Activated CD4-positive, alpha-beta memory T cell treated with anti-CD3 and anti-CD28 coated beads, Interleukin-2, amount 10 ng/mL, durations not matched to agents 7 days and 5 days (primary cell): ENCODE data around the gene TMEM109. TPM values are rescaled to one million over a fixed set of nuclear protein-coding genes. Genes with fewer than 3 reads are reported as not detected.

Source experiments
- CTCF ChIA-PET: fragments of 350-600 bp; sonication (Branson Sonifier 250); formaldehyde crosslinking; loops from one replicate; lab custom pipeline; 2021; ENCODE audit warnings: antibody characterized with exemption, inconsistent platforms; lab: Charles Lee
- POLR2A ChIA-PET: fragments of 350-600 bp; sonication (Branson Sonifier 250); formaldehyde crosslinking; loops from one replicate; lab custom pipeline; 2021; ENCODE audit warnings: antibody characterized with exemption; lab: Charles Lee
- DNase-seq: peaks from one replicate; pipeline ENCODE4 v3.0.0-alpha.2; 2020
- H3K27ac Mint-ChIP-seq: one replicate; pipeline ENCODE4 v1.8.0; 2021; ENCODE audit warnings: mild to moderate bottlenecking, mixed read lengths
- H3K27me3 Mint-ChIP-seq: one replicate; pipeline ENCODE4 v1.8.0; 2021; ENCODE audit warnings: mixed read lengths
- H3K36me3 Mint-ChIP-seq: one replicate; pipeline ENCODE4 v1.8.0; 2021; ENCODE audit warnings: low read depth, mixed read lengths
- H3K4me1 Mint-ChIP-seq: one replicate; pipeline ENCODE4 v1.8.0; 2021; ENCODE audit warnings: mixed read lengths
- H3K4me3 Mint-ChIP-seq: one replicate; pipeline ENCODE4 v1.8.0; 2021; ENCODE audit warnings: mild to moderate bottlenecking, mixed read lengths
- H3K9me3 Mint-ChIP-seq: one replicate; pipeline ENCODE4 v1.8.0; 2021; ENCODE audit warnings: mixed read lengths
- total RNA-seq, 2 experiments: library from RNA; stranded (reverse); gene quantifications; one replicate each; pipeline ENCODE4 v1.2.3, GENCODE V29; 2021

Gene TMEM109
- total RNA-seq, 2 experiments from 2014 or later, result 101 to 110 TPM

- no peaks in the 10 kb centered on the region for H3K9me3 Mint-ChIP-seq
- peaks cover 33% of the 10 kb centered on the region for H3K27me3 Mint-ChIP-seq
- DNase-seq, result no peak
- POLR2A ChIA-PET, result no interaction called here
- peaks cover 17% of the 10 kb centered on the region for H3K4me1 Mint-ChIP-seq
- H3K4me3 Mint-ChIP-seq, result no peak overlapping the region
- CTCF ChIA-PET, result interaction anchor here (0.7 to 2.7 kb wide), 4 partner anchors 14 to 124 kb away, joined by 3 to 12 read pairs (median 5); partner anchors contain the start of gene CD6
- no peaks in the 10 kb centered on the region for H3K36me3 Mint-ChIP-seq
- H3K27ac Mint-ChIP-seq, result no peak overlapping the region
These were observed 40.5 kb downstream of the TMEM109 start for GRCh38 chr11:60954421-60954820.

GRCh38 chr11:60955571-60955970 is 41.6 kb downstream of the TMEM109 start:
- CTCF ChIA-PET, result interaction anchor here (2.7 kb wide), 1 partner anchor 15 kb away, joined by 12 read pairs; the partner anchor contains the start of gene CD6

GRCh38 chr11:60957188-60957587 is 43.2 kb downstream of the TMEM109 start:
- POLR2A ChIA-PET, result no interaction called here
- no peak for DNase-seq
- Mint-ChIP-seq H3K4me1 (peaks cover 8% of the 10 kb centered on the region), H3K4me3 (no peak overlapping the region), H3K27ac (no peak overlapping the region), H3K9me3 (no peaks in the 10 kb centered on the region), H3K27me3 (peaks cover 37% of the 10 kb centered on the region), H3K36me3 (no peaks in the 10 kb centered on the region)
- CTCF ChIA-PET, result interaction anchor here (1.2 kb wide), 1 partner anchor 12 kb away, joined by 3 read pairs; no protein-coding TSS in a partner anchor

More at GRCh38 chr11:60955571-60955970, 41.6 kb downstream of the TMEM109 start:
- POLR2A ChIA-PET, result no interaction called here
- DNase-seq, result no peak
- H3K9me3 Mint-ChIP-seq, result no peaks in the 10 kb centered on the region
- peaks cover 32% of the 10 kb centered on the region for H3K27me3 Mint-ChIP-seq
- peaks cover 15% of the 10 kb centered on the region for H3K4me1 Mint-ChIP-seq
- no peaks in the 10 kb centered on the region for H3K36me3 Mint-ChIP-seq
- H3K27ac Mint-ChIP-seq, result no peak overlapping the region
- no peak overlapping the region for H3K4me3 Mint-ChIP-seq

GRCh38 chr11:60959431-60959830 is 45.5 kb downstream of the TMEM109 start:
- H3K36me3 Mint-ChIP-seq, result no peaks in the 10 kb centered on the region
- ChIA-PET CTCF (no interaction called here), POLR2A (no interaction called here)
- no peak for DNase-seq
- no peaks in the 10 kb centered on the region for H3K4me1 Mint-ChIP-seq
- no peak overlapping the region for H3K27ac Mint-ChIP-seq
- H3K4me3 Mint-ChIP-seq, result no peak overlapping the region
- peaks cover 26% of the 10 kb centered on the region for H3K27me3 Mint-ChIP-seq
- no peaks in the 10 kb centered on the region for H3K9me3 Mint-ChIP-seq

- Mint-ChIP-seq H3K4me3 (no peak overlapping the region), H3K27ac (no peak overlapping the region), H3K9me3 (no peaks in the 10 kb centered on the region), H3K36me3 (no peaks in the 10 kb centered on the region), H3K27me3 (peaks cover 26% of the 10 kb centered on the region), H3K4me1 (no peaks in the 10 kb centered on the region)
- ChIA-PET CTCF (interaction anchor here (1.0 kb wide), 1 partner anchor 10 kb away, joined by 3 read pairs; no protein-coding TSS in a partner anchor), POLR2A (interaction anchor here (1.6 kb wide), 1 partner anchor 11 kb away, joined by 3 read pairs; the partner anchor contains the start of gene CD6)
- DNase-seq, result no peak
These were observed 46.4 kb downstream of the TMEM109 start for GRCh38 chr11:60960405-60960804.

GRCh38 chr11:60964801-60965200 is 50.8 kb downstream of the TMEM109 start:
- no peak overlapping the region for H3K4me3 Mint-ChIP-seq
- peaks cover 32% of the 10 kb centered on the region for H3K27me3 Mint-ChIP-seq
- peaks cover 5% of the 10 kb centered on the region for H3K36me3 Mint-ChIP-seq
- H3K4me1 Mint-ChIP-seq, result no peaks in the 10 kb centered on the region
- POLR2A ChIA-PET, result interaction anchor here (1.1 kb wide), 1 partner anchor 25 kb away, joined by 3 read pairs; no protein-coding TSS in a partner anchor
- H3K9me3 Mint-ChIP-seq, result peaks cover 6% of the 10 kb centered on the region
- CTCF ChIA-PET, result interaction anchor here (1.1 kb wide), 1 partner anchor 65 kb away, joined by 4 read pairs; no protein-coding TSS in a partner anchor
- H3K27ac Mint-ChIP-seq, result no peak overlapping the region
- DNase-seq, result no peak

GRCh38 chr11:60966890-60967289 is 52.9 kb downstream of the TMEM109 start:
- no peak overlapping the region for H3K4me3 Mint-ChIP-seq
- ChIA-PET CTCF (interaction anchor here (1.6 kb wide), 1 partner anchor 221 kb away, joined by 5 read pairs; no protein-coding TSS in a partner anchor), POLR2A (interaction anchor here (1.9 kb wide), 1 partner anchor 151 kb away, joined by 4 read pairs; no protein-coding TSS in a partner anchor)
- H3K27me3 Mint-ChIP-seq, result peaks cover 18% of the 10 kb centered on the region
- DNase-seq, result no peak
- H3K27ac Mint-ChIP-seq, result no peak overlapping the region
- peaks cover 6% of the 10 kb centered on the region for H3K9me3 Mint-ChIP-seq
- H3K4me1 Mint-ChIP-seq, result peaks cover 16% of the 10 kb centered on the region
- H3K36me3 Mint-ChIP-seq, result peaks cover 5% of the 10 kb centered on the region

- Mint-ChIP-seq H3K36me3 (peaks cover 14% of the 10 kb centered on the region), H3K27ac (no peak overlapping the region), H3K4me3 (no peak overlapping the region), H3K4me1 (peaks cover 16% of the 10 kb centered on the region), H3K9me3 (peaks cover 6% of the 10 kb centered on the region), H3K27me3 (peaks cover 12% of the 10 kb centered on the region)
- CTCF ChIA-PET, result interaction anchor here (0.9 to 4.2 kb wide), 3 partner anchors 60 to 219 kb away, joined by 3 to 40 read pairs (median 3); no protein-coding TSS in a partner anchor
- POLR2A ChIA-PET, result interaction anchor here (1.9 kb wide), 1 partner anchor 150 kb away, joined by 4 read pairs; no protein-coding TSS in a partner anchor
- DNase-seq, result no peak
These were observed 54.3 kb downstream of the TMEM109 start for GRCh38 chr11:60968223-60968622.

- Mint-ChIP-seq H3K4me1 (peaks cover 26% of the 10 kb centered on the region), H3K36me3 (peaks cover 34% of the 10 kb centered on the region), H3K9me3 (peaks cover 6% of the 10 kb centered on the region), H3K27ac (peak overlapping the region; percentile 50), H3K27me3 (peaks cover 12% of the 10 kb centered on the region), H3K4me3 (peak overlapping the region; percentile 88)
- ChIA-PET POLR2A (interaction anchor here (1.2 to 2.5 kb wide), 6 partner anchors 53 to 121 kb away, joined by 3 to 16 read pairs (median 6); no protein-coding TSS in a partner anchor), CTCF (interaction anchor here (0.6 to 4.2 kb wide), 28 partner anchors 8 to 217 kb away, joined by 3 to 40 read pairs (median 4); partner anchors contain the start of gene CD5)
- peak; percentile 85 for DNase-seq
These were observed 56.4 kb downstream of the TMEM109 start for GRCh38 chr11:60970369-60970774.

GRCh38 chr11:60970890-60971289 is 56.9 kb downstream of the TMEM109 start:
- ChIA-PET CTCF (interaction anchor here (0.8 to 4.2 kb wide), 18 partner anchors 14 to 216 kb away, joined by 3 to 40 read pairs (median 4); partner anchors contain the start of gene CD5), POLR2A (interaction anchor here (0.6 to 2.5 kb wide), 15 partner anchors 10 to 324 kb away, joined by 3 to 16 read pairs (median 3); partner anchors contain the start of genes TMEM132A and VWCE)
- peaks cover 6% of the 10 kb centered on the region for H3K9me3 Mint-ChIP-seq
- H3K4me3 Mint-ChIP-seq, result peak overlapping the region; percentile 88
- no peak for DNase-seq
- peaks cover 36% of the 10 kb centered on the region for H3K36me3 Mint-ChIP-seq
- peaks cover 28% of the 10 kb centered on the region for H3K4me1 Mint-ChIP-seq
- H3K27me3 Mint-ChIP-seq, result peaks cover 11% of the 10 kb centered on the region
- H3K27ac Mint-ChIP-seq, result peak overlapping the region; percentile 94

- ChIA-PET POLR2A (interaction anchor here (0.6 to 2.5 kb wide), 15 partner anchors 10 to 323 kb away, joined by 3 to 16 read pairs (median 3); partner anchors contain the start of genes TMEM132A and VWCE), CTCF (interaction anchor here (0.6 to 4.2 kb wide), 12 partner anchors 13 to 216 kb away, joined by 3 to 40 read pairs (median 4); no protein-coding TSS in a partner anchor)
- Mint-ChIP-seq H3K9me3 (peaks cover 6% of the 10 kb centered on the region), H3K27me3 (peaks cover 10% of the 10 kb centered on the region), H3K4me1 (peaks cover 34% of the 10 kb centered on the region), H3K27ac (peak within 1 kb of the TSS; percentile 94), H3K36me3 (peaks cover 42% of the 10 kb centered on the region), H3K4me3 (peak within 1 kb of the TSS; percentile 88)
- DNase-seq, result peak; percentile 79
These were observed 57.6 kb downstream of the TMEM109 start, which contains the start of gene CD6 for GRCh38 chr11:60971520-60971919. Gene CD6, plus strand, starts transcription at chr11:60971680. Its CDS starts 186 bp downstream, at chr11:60971866.

- Mint-ChIP-seq H3K4me3 (peak overlapping the region; percentile 88), H3K9me3 (peaks cover 6% of the 10 kb centered on the region), H3K36me3 (peaks cover 50% of the 10 kb centered on the region), H3K27ac (peak overlapping the region; percentile 94), H3K27me3 (peaks cover 7% of the 10 kb centered on the region), H3K4me1 (peaks cover 42% of the 10 kb centered on the region)
- DNase-seq, result peak; percentile 51
- ChIA-PET POLR2A (interaction anchor here (0.8 to 2.5 kb wide), 6 partner anchors 11 to 115 kb away, joined by 3 to 16 read pairs (median 4); no protein-coding TSS in a partner anchor), CTCF (interaction anchor here (0.8 to 2.5 kb wide), 6 partner anchors 14 to 115 kb away, joined by 3 to 10 read pairs (median 4); no protein-coding TSS in a partner anchor)
These were observed 58.4 kb downstream of the TMEM109 start for GRCh38 chr11:60972182-60973030.
